K562 (cell line): ENCODE data around the gene TOR1AIP1. TPM values are rescaled to one million over a fixed set of nuclear protein-coding genes. Genes with fewer than 3 reads are reported as not detected.

ENCODE experiments used
- C11orf30 ChIP-seq: fragments of 450-650 bp; IDR thresholded peaks from 2 replicates; pipeline ENCODE4 v1.6.1; 2016; ENCODE audit warnings: low read depth, mild to moderate bottlenecking
- CEBPB ChIP-seq: fragments of 450-650 bp; IDR thresholded peaks from 2 replicates; pipeline ENCODE4 v1.6.1; 2016; ENCODE audit warnings: missing genetic modification characterization, missing compliant biosample characterization
- ETV1 ChIP-seq: fragments of 450-650 bp; conservative IDR thresholded peaks from 2 replicates; pipeline ENCODE4 v1.6.1; 2016; ENCODE audit warnings: missing genetic modification characterization, control low read depth, low read depth, missing compliant biosample characterization
- FOXA3 ChIP-seq, 2 experiments: fragments of 450-650 bp in 1 of 2; sonication (generic) in 1 of 2; formaldehyde crosslinking; IDR thresholded peaks in 1 of 2; conservative IDR thresholded peaks in 1 of 2; 2 replicates each; pipeline versions ENCODE4 v1.4.0 to v1.8.0; 2020 to 2022; ENCODE audit warnings: mild to moderate bottlenecking in 2 of 2, missing genetic modification reagents in 1 of 2
- KLF10 ChIP-seq: fragments of 250-450 bp; sonication (Bioruptor Pico); IDR thresholded peaks from 2 replicates; pipeline ENCODE4 v1.6.1; 2021; ENCODE audit warnings: matching md5 sums
- POLR2B ChIP-seq: fragments of 450-650 bp; IDR thresholded peaks from 2 replicates; pipeline ENCODE4 v1.6.1; 2018; ENCODE audit warnings: low read depth; ENCODE audit not compliant: partially characterized antibody
- RBM15 ChIP-seq: fragments of 200-400 bp; formaldehyde crosslinking; IDR thresholded peaks from 2 replicates; pipeline ENCODE4 v1.6.1; 2018; ENCODE audit warnings: mild to moderate bottlenecking, low read length, moderate library complexity; ENCODE audit not compliant: insufficient read depth
- SIX5 ChIP-seq, 2 experiments: IDR thresholded peaks; 2 replicates each; pipeline ENCODE4 v1.6.1; 2011; ENCODE audit warnings: low read length in 2 of 2, borderline replicate concordance in 1 of 2, low read depth in 1 of 2, mild to moderate bottlenecking in 1 of 2, moderate library complexity in 1 of 2; ENCODE audit not compliant: insufficient read depth in 1 of 2
- SMARCE1 ChIP-seq: fragments of 450-650 bp; IDR thresholded peaks from 2 replicates; pipeline ENCODE4 v1.7.1; 2016; ENCODE audit warnings: mild to moderate bottlenecking
- SRSF3 ChIP-seq: fragments of 200-400 bp; formaldehyde crosslinking; IDR thresholded peaks from 2 replicates; pipeline ENCODE4 v1.6.1; 2016; ENCODE audit warnings: mild to moderate bottlenecking, low read length, moderate library complexity; ENCODE audit not compliant: insufficient read depth
- polyA plus RNA-seq, 8 experiments: library from polyadenylated mRNA; depleted of rRNA in 4 of 8; stranded (reverse) in 5 of 8; unstranded in 3 of 8; fragments of >200 nt; fragmentation: Nextera tagmentation in 2 of 8; fragmentation: Illumina TruSeq in 1 of 8; extraction: Ambion mirVana in 2 of 8; extraction: Trizol in 1 of 8; gene quantifications; 2 replicates each; pipeline versions ENCODE4 v1.2.1 to v1.2.3, GENCODE V29; 2011 to 2014; ENCODE audit warnings: inconsistent platforms in 1 of 8, missing spikeins in 1 of 8
- total RNA-seq, 7 experiments: library from RNA; depleted of rRNA in 6 of 7; stranded (reverse); fragments of >200 nt in 6 of 7; fragmentation: Illumina TruSeq in 2 of 7; extraction: Trizol in 2 of 7; gene quantifications; 2 replicates each; pipeline versions ENCODE4 v1.2.1 to v1.2.3, GENCODE V29; 2011 to 2021; ENCODE audit warnings: low replicate concordance in 1 of 7
- TF ChIP-seq, protein P1 (sequence below): sonication (generic); formaldehyde crosslinking; IDR thresholded peaks from 2 replicates; pipeline ENCODE4 v1.8.0; 2023; ENCODE audit warnings: mild to moderate bottlenecking, missing genetic modification reagents
- TF ChIP-seq, protein P2 (sequence below): fragments of 450-650 bp; IDR thresholded peaks from 2 replicates; pipeline ENCODE4 v1.6.1; 2016
- TF ChIP-seq, protein P3 (sequence below): fragments of 450-650 bp; IDR thresholded peaks from 2 replicates; pipeline ENCODE4 v1.7.0; 2016; ENCODE audit warnings: borderline replicate concordance
- TF ChIP-seq, protein P4 (sequence below), 3 experiments: IDR thresholded peaks in 2 of 3; conservative IDR thresholded peaks in 1 of 3; 2 replicates each; pipeline ENCODE4 v1.5.1; 2011 to 2012; ENCODE audit warnings: low read length in 3 of 3, mild to moderate bottlenecking in 3 of 3, control low read depth in 2 of 3, improper control_type of control experiment in 1 of 3, inconsistent platforms in 1 of 3, low read depth in 1 of 3, mixed read lengths in 1 of 3, moderate library complexity in 1 of 3; ENCODE audit not compliant: insufficient read depth in 2 of 3
- TF ChIP-seq, protein P5 (sequence below): sonication (generic); formaldehyde crosslinking; IDR thresholded peaks from 2 replicates; pipeline ENCODE4 v1.9.0; 2022; ENCODE audit warnings: mild to moderate bottlenecking, missing genetic modification reagents
- TF ChIP-seq, protein P6 (sequence below): fragments of 250-450 bp; sonication (Bioruptor Pico); IDR thresholded peaks from 2 replicates; pipeline ENCODE4 v1.8.0; 2022; ENCODE audit warnings: moderate library complexity, mild to moderate bottlenecking, inconsistent platforms

The TOR1AIP1 gene
- total and polyA plus RNA-seq, 9 of the 15 experiments (the other 6 are each of a cell fraction or from before 2014, with no cell fraction given): 18.1 to 46.9 (median 35.5) TPM

DNA sequence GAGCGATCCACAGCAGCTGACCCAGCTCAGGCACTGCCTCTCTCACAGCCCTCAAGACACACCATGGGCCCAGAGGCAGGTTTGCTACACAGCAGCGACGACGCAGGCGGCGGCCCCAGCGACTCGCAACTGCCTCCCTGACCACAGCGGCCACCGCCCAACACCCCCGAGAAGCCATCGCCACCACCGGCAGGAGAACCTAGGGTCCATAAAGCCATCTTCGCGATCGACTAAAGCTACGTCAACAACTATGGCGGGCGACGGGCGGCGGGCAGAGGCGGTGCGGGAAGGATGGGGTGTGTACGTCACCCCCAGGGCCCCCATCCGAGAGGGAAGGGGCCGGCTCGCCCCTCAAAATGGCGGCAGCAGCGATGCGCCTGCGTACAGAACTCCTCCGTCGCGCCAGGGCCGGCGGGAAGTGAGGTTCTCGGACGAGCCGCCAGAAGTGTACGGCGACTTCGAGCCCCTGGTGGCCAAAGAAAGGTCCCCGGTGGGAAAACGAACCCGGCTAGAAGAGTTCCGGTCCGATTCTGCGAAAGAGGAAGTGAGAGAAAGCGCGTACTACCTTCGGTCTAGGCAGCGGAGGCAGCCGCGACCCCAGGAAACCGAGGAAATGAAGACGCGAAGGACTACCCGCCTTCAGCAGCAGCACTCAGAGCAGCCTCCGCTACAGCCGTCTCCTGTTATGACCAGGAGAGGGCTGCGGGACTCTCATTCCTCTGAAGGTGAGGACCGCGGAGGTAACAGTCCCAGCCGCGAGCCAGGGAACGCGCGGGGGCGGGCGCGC lies at the start of gene TOR1AIP1 (continued):
- TF ChIP-seq, protein P1, sequence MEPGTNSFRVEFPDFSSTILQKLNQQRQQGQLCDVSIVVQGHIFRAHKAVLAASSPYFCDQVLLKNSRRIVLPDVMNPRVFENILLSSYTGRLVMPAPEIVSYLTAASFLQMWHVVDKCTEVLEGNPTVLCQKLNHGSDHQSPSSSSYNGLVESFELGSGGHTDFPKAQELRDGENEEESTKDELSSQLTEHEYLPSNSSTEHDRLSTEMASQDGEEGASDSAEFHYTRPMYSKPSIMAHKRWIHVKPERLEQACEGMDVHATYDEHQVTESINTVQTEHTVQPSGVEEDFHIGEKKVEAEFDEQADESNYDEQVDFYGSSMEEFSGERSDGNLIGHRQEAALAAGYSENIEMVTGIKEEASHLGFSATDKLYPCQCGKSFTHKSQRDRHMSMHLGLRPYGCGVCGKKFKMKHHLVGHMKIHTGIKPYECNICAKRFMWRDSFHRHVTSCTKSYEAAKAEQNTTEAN: 0 out of 2 replicates have a peak, but pooled peaks have one; percentile 84
- TF ChIP-seq POLR2B (peak; percentile 94), CEBPB (tag) (no peak), C11orf30 (peak; percentile 89), SIX5 (IDR thresholded peaks at IDR 0.05; ENCODE audit: borderline replicate concordance in 1 of 2, insufficient read depth in 1 of 2, low read depth in 1 of 2, low read length in 2 of 2) (peak; percentile 100), SMARCE1 (peak; percentile 69), SRSF3 (0 out of 2 replicates have a peak, but pooled peaks have one; percentile 39), RBM15 (no peak), KLF10 (CRISPR knock-in tag) (no peak), ETV1 (tag) (peak; percentile 98), FOXA3 (CRISPR knock-in tag; conservative IDR thresholded peaks at IDR 0.05 in 1 of 2, IDR thresholded peaks at IDR 0.05 in 1 of 2) (peak in 1 of 2 experiments; percentile 46; a peak in 1 of 4 replicates)
- TF ChIP-seq, protein P2, sequence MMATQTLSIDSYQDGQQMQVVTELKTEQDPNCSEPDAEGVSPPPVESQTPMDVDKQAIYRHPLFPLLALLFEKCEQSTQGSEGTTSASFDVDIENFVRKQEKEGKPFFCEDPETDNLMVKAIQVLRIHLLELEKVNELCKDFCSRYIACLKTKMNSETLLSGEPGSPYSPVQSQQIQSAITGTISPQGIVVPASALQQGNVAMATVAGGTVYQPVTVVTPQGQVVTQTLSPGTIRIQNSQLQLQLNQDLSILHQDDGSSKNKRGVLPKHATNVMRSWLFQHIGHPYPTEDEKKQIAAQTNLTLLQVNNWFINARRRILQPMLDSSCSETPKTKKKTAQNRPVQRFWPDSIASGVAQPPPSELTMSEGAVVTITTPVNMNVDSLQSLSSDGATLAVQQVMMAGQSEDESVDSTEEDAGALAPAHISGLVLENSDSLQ: peak; percentile 64
- TF ChIP-seq, protein P3, sequence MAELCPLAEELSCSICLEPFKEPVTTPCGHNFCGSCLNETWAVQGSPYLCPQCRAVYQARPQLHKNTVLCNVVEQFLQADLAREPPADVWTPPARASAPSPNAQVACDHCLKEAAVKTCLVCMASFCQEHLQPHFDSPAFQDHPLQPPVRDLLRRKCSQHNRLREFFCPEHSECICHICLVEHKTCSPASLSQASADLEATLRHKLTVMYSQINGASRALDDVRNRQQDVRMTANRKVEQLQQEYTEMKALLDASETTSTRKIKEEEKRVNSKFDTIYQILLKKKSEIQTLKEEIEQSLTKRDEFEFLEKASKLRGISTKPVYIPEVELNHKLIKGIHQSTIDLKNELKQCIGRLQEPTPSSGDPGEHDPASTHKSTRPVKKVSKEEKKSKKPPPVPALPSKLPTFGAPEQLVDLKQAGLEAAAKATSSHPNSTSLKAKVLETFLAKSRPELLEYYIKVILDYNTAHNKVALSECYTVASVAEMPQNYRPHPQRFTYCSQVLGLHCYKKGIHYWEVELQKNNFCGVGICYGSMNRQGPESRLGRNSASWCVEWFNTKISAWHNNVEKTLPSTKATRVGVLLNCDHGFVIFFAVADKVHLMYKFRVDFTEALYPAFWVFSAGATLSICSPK: no peak
- TF ChIP-seq, protein P4, sequence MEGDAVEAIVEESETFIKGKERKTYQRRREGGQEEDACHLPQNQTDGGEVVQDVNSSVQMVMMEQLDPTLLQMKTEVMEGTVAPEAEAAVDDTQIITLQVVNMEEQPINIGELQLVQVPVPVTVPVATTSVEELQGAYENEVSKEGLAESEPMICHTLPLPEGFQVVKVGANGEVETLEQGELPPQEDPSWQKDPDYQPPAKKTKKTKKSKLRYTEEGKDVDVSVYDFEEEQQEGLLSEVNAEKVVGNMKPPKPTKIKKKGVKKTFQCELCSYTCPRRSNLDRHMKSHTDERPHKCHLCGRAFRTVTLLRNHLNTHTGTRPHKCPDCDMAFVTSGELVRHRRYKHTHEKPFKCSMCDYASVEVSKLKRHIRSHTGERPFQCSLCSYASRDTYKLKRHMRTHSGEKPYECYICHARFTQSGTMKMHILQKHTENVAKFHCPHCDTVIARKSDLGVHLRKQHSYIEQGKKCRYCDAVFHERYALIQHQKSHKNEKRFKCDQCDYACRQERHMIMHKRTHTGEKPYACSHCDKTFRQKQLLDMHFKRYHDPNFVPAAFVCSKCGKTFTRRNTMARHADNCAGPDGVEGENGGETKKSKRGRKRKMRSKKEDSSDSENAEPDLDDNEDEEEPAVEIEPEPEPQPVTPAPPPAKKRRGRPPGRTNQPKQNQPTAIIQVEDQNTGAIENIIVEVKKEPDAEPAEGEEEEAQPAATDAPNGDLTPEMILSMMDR (IDR thresholded peaks at IDR 0.05 in 2 of 3, conservative IDR thresholded peaks at IDR 0.05 in 1 of 3; ENCODE audit: insufficient read depth in 2 of 3, low read depth in 1 of 3, low read length in 3 of 3): peak; percentile 19 to 26 (median 20); a peak in 2 of 6 replicates
- TF ChIP-seq, protein P5, sequence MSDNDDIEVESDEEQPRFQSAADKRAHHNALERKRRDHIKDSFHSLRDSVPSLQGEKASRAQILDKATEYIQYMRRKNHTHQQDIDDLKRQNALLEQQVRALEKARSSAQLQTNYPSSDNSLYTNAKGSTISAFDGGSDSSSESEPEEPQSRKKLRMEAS (CRISPR knock-in tag): peak; percentile 76; the same call in 1 of the 2 replicates
- TF ChIP-seq, protein P6, sequence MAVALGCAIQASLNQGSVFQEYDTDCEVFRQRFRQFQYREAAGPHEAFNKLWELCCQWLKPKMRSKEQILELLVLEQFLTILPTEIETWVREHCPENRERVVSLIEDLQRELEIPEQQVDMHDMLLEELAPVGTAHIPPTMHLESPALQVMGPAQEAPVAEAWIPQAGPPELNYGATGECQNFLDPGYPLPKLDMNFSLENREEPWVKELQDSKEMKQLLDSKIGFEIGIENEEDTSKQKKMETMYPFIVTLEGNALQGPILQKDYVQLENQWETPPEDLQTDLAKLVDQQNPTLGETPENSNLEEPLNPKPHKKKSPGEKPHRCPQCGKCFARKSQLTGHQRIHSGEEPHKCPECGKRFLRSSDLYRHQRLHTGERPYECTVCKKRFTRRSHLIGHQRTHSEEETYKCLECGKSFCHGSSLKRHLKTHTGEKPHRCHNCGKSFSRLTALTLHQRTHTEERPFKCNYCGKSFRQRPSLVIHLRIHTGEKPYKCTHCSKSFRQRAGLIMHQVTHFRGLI (CRISPR knock-in tag): peak; percentile 86; the same call in 1 of the 2 replicates
